Stimulated activated naive CD4-positive, alpha-beta T cell (primary cell): ENCODE measurements around the gene TMEM51.

Experiments
- DNase-seq, 6 experiments: peaks; one replicate each; lab custom pipeline; 2025; lab: John Stamatoyannopoulos, UW

TMEM51 gene

GRCh38 chr1:15218287-15219279, 65.0 kb downstream of the TMEM51 start:
- no peak for DNase-seq

GRCh38 chr1:15219280-15220023, 65.9 kb downstream of the TMEM51 start:
- DNase-seq = no peak

DNA sequence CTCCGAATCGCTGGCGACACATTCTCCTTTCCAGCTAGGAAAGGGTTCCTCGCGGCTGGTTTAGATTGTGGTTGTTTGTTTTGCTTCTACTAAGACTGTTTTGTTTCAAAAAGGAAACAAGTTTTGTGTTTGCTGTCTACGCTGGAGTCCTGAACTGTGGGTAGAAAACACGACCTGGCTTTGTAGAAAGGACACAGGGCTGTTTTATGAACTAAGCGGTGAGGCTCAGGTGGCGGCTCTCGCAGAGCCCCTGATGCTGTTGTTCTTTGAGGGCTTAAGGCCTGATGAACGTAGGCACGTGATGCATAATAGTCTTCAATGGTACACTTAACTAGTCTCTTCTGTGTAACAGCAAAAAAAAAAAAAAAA, 66.5 kb downstream of the TMEM51 start:
- DNase-seq = no peak

- DNase-seq = no peak
Measured at GRCh38 chr1:15220825-15221431, 67.4 kb downstream of the TMEM51 start.

DNA sequence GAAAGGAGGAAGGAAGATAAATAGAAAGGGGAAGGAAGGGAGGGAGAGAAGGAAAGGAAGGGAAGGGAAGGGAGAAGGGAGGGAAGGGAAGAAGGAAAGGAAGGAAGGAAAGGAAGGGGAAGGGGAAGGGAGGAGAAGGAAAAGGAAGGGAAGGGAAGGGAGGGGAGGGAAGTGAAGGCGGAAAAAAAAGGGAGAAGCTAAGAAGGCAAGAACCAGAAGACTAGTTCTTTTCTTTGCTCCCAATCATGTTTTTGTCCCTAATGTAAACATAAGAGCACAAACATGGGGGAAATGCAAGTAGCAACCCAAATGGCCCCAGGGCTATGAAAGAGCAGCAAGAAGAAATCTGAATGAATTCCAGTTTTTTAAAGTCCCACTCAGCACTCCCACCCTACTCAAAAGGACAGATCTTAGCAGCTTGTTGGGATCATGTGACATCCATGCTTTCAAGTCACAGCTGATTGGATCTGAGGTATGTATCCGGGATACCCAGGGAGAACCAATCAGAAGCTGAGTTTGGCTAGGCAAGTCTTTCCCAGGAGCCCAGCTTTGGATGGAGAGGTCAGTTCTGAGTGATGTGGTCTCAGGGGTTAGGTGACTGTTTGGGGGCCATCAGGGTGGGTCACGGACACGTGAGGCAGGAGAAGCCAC, 69.2 kb downstream of the TMEM51 start:
- DNase-seq = no peak

GRCh38 chr1:15224259-15224869, 70.8 kb downstream of the TMEM51 start:
- no peak for DNase-seq

DNA sequence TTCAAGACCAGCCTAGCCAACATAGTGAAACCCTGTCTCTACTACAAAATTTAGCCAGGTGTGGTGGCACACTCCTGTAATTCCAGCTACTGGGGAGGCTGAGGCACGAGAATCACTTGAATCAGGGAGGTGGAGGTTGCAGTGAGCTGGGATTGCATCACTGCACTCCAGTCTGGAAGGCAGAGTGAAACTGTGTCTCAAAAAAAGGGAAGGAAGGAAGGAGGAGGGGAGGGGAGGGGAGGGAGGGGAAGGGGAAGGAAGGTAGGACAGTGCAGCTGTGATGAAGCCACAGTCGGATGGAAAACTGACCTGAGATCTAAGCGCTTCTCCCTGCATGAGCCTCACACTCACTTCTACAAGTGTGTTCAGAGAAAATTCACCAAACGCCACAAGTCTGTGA, 71.4 kb downstream of the TMEM51 start:
- no peak for DNase-seq

GRCh38 chr1:15225461-15225860, 71.9 kb downstream of the TMEM51 start:
- no peak for DNase-seq

GRCh38 chr1:15226388-15227255, 73.1 kb downstream of the TMEM51 start:
- DNase-seq = no peak

DNA sequence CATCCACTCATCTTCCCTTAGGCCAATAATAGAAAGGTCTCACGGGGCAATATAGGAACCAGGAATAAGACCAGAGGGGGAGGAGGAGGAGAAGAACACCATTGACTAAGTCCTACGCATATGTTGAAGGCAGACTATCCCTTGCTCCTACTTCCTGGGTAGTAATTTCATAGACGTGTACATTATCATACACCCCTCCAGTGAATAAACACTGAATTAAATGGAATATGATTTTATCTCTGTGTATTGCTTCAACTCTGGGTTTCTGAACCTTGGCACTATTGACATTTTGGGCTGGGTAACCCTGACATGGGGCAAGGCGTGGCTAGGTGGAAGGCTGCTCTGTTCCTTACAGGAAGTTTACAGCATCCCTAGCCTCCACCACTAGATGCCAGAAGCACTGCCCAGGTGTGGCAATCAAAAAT, 76.2 kb downstream of the TMEM51 start:
- DNase-seq = no peak

GRCh38 chr1:15231714-15232201, 78.2 kb downstream of the TMEM51 start:
- DNase-seq = no peak

- no peak for DNase-seq
Measured at GRCh38 chr1:15233689-15234088, 80.1 kb downstream of the TMEM51 start.

DNA sequence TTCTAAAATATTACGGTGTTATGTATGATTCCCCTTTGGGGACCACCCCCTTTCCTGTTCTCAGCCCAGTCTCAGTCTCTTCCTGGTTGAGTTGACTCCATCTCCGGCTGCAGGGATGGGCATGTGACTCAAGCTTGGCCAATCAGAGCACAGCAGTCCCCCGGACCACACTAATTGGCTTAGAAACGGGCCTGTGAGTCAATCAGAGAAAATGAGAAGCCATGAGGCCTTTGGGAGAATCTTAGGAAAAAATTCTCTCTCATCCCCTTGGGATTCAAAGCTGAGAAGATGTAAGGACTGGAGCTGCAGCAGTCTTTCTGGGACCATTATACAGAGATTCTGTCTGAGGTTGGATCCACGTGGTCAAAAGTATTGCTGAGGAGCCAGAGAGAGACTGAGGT, 82.8 kb downstream of the TMEM51 start:
- DNase-seq = no peak

- DNase-seq = no peak
Measured at GRCh38 chr1:15236746-15237145, 83.2 kb downstream of the TMEM51 start.

DNA sequence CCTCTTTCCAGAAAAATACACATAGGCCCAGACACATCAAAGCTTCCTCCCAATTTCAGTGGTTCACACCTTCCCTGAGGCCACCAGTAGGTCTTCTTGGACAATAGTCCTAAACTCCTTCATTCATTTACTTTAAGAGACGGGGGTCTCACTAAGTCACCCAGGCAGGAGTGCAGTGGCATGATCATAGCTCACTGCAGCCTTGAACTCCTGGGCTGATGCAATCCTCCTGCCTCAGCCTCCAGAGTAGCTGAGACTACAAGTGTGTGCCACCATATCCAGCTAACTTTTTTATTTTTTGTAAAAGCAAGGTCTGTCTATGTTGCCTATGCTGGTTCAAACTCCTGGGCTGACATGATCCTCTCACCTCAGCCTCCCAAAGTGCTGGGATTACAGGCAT, 85.2 kb downstream of the TMEM51 start:
- no peak for DNase-seq

GRCh38 chr1:15242766-15243165, 89.2 kb downstream of the TMEM51 start:
- no peak for DNase-seq

- DNase-seq = no peak
Measured at GRCh38 chr1:15243275-15244043, 89.9 kb downstream of the TMEM51 start.

DNA sequence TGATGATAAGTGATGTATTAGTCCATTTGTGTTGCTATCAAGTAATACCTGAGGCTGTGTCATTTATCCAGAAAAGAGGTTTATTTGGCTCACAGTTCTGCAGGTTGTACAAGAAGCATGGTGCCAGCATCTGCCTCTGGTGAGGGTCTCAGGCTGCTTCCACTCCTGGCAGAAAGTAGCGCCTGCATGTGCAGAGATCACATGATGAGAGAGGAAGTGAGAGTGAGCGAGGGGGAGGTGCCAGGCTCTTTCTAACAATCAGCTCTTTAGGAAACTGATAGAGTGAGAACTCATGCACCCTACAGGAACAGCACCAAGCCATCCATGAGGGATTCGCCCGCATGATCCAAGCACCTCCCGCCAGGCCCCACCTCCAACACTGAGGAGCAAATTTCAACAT, 91.3 kb downstream of the TMEM51 start:
- DNase-seq = no peak

DNA sequence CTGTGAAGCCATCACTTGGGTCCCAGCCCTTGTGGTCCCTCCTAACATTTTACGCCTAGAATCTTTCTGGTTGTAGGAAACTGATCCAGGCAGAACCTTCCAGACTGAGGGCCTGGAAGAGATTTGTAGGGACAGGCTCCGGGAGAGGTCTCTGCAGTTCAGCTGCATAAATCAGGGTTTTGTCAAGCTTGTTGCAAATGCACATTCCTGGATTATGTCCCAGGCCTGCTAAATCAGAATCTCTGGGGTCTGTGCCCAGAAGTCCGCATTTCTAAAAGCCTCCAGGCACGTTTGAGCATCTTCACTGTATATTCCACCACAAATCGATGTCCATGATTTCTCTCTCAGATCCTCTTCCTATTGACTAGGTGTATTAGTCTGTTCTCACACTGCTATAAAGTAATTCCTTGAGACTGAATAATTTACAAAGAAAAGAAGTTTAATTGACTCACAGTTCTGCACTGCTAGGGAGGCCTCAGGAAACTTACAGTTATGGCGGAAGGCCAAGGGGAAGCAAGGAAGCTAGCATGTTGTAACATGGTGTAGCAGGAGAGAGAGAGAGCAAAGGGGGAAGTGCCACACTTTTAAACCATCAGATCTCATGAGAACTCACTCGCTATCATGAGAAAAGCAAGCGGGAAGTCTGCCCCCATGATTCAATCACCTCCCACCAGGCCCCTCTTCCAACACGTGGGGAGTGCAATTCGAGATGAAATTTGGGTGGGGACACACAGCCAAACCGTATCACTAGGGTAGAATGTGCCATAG, 92.2 kb downstream of the TMEM51 start:
- no peak for DNase-seq
